Large intestine (tissue), 3 donors: ENCODE measurements around the gene SPINT2. TPM values are rescaled to one million over a fixed set of nuclear protein-coding genes. Genes with fewer than 3 reads are reported as not detected.

Experiments
- DNase-seq, 2 donors: peaks; one replicate each; pipeline versions ENCODE4 v3.0.0 to v3.0.0-alpha.2; 2013
- H3K27ac ChIP-seq: one replicate; pipeline ENCODE4 v1.5.1; 2013; ENCODE audit warnings: low read length
- H3K27me3 ChIP-seq: 2 replicates; pipeline ENCODE4 v1.6.1; 2013; ENCODE audit warnings: low read length; ENCODE audit not compliant: control insufficient read depth, insufficient read depth
- H3K36me3 ChIP-seq: 2 replicates; pipeline ENCODE4 v1.6.1; 2013; ENCODE audit warnings: low read length; ENCODE audit not compliant: control insufficient read depth, insufficient read depth
- H3K4me1 ChIP-seq: one replicate; pipeline ENCODE4 v1.6.1; 2013; ENCODE audit warnings: low read length; ENCODE audit not compliant: control insufficient read depth, insufficient read depth
- H3K4me3 ChIP-seq: one replicate; pipeline ENCODE4 v1.5.1; 2013; ENCODE audit warnings: low read length
- H3K9me3 ChIP-seq: one replicate; pipeline ENCODE4 v1.6.1; 2013; ENCODE audit warnings: mild to moderate bottlenecking, low read depth, low read length, moderate library complexity; ENCODE audit not compliant: control insufficient read depth
- WGBS: methylation state at CpG from one replicate; pipeline ENCODE4 v1.1.5; 2013; ENCODE audit warnings: low lambda C conversion rate; ENCODE audit not compliant: insufficient coverage; 5-methylcytosine and 5-hydroxymethylcytosine counted together
- polyA plus RNA-seq: library from polyadenylated mRNA; unstranded; fragments of 120-200 nt; gene quantifications from one replicate; pipeline ENCODE4 v1.2.1, GENCODE V29; 2013

Gene SPINT2
- polyA plus RNA-seq, 1 donor: 390 TPM

DNA sequence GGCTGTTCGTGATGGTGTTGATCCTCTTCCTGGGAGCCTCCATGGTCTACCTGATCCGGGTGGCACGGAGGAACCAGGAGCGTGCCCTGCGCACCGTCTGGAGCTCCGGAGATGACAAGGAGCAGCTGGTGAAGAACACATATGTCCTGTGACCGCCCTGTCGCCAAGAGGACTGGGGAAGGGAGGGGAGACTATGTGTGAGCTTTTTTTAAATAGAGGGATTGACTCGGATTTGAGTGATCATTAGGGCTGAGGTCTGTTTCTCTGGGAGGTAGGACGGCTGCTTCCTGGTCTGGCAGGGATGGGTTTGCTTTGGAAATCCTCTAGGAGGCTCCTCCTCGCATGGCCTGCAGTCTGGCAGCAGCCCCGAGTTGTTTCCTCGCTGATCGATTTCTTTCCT, 27.5 kb downstream of the SPINT2 start:
- no peak overlapping the region for H3K27ac ChIP-seq
- H3K9me3 ChIP-seq: no peaks in the 10 kb centered on the region
- no peaks in the 10 kb centered on the region for H3K27me3 ChIP-seq
- peaks cover 66% of the 10 kb centered on the region for H3K36me3 ChIP-seq
- no peak for DNase-seq
- no peak overlapping the region for H3K4me3 ChIP-seq
- 60% methylated on average over 1 of the region's 15 CpGs for WGBS
- no peaks in the 10 kb centered on the region for H3K4me1 ChIP-seq

DNA sequence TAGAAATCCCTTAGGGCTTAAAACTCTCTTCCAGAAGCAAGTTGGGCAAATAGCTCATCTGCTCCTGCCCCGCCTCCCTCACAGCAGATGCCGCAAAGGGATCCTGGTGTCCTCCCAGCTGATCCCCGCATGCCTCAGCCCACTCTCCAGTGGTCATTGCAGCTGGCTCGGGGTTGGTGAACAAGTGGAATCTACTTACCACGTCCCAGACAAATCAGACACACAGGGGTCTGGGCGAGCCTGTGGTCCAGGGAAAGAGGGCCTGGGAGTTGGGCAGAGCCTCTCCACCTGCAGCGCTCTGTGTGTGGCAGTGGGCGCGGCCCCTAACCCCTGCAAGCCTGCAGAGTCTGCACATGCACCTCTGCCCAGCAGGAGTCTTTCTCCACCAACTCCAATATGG, 28.9 kb downstream of the SPINT2 start:
- Histone ChIP-seq H3K36me3 (peaks cover 57% of the 10 kb centered on the region), H3K27ac (no peak overlapping the region), H3K4me3 (no peak overlapping the region), H3K9me3 (no peaks in the 10 kb centered on the region), H3K27me3 (no peaks in the 10 kb centered on the region), H3K4me1 (no peaks in the 10 kb centered on the region)
- DNase-seq: no peak
- no CpG with 5 or more reads among the region's 9 CpGs for WGBS

DNA sequence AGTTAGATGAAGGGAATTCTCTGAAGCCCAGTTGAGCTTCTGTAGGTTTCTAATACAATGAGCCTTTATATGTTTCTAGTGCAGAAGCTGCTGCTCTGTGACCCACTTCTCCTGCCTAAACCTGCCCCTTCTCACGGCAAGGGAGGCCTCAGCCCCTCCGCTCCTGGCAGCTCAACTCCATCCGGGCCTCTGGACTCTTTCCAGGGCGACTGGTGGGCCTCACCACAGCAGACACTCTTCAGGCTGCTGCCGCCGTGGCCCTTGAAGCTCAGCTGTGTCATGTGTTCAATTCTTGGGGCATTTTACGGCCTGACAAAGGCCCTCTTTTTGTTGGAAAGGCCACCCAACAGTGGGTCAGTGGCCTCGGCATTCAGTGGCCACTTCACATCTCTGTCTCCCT, 29.7 kb downstream of the SPINT2 start:
- DNase-seq: no peak
- no peaks in the 10 kb centered on the region for H3K9me3 ChIP-seq
- no CpG with 5 or more reads among the region's 8 CpGs for WGBS
- no peaks in the 10 kb centered on the region for H3K4me1 ChIP-seq
- no peak overlapping the region for H3K27ac ChIP-seq
- peaks cover 49% of the 10 kb centered on the region for H3K36me3 ChIP-seq
- no peak overlapping the region for H3K4me3 ChIP-seq
- H3K27me3 ChIP-seq: no peaks in the 10 kb centered on the region

DNA sequence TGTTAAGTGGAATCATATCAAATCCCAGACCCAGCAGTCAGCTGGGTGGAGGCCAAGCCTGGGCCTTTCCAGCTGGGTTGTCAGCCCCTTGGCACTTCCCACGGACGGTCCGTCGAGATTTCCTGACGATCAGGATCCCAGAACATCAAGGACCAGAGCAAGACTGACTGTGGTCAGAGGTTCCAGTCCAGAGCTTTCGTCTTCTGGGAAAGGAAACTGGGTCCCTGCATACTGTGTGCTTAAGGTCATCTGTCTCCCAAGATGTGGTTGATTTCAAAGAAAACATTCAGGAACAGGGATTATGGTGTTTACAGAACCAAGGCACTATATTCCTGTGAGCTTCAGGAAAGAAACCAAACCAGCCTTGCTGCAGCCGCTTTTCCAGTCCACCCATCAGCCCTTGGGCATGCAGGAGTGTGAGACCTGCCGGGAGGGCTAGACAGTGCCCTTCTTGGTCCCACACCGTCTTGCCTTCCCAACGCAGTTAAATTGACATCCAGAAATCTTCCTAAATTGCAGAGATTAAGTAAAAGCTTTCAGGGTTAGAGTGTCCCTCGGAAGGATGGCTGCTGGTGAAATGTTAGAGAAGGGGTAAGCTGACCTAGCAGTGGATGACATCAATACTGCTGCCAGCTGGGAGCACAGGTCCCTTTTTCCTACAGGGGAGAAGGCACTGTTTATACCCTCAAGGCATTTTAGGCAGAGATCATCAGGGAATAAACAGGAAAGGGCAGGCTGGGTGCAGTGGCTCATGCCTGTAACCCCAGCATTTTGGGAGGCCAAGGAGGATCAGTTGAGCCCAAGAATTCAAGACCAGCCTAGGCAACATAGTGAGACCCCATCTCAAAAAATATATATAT, 34.7 kb downstream of the SPINT2 start:
- H3K4me1 ChIP-seq: peaks cover 20% of the 10 kb centered on the region
- H3K36me3 ChIP-seq: peaks cover 6% of the 10 kb centered on the region
- no CpG with 5 or more reads among the region's 11 CpGs for WGBS
- no peak overlapping the region for H3K27ac ChIP-seq
- no peak for DNase-seq
- no peaks in the 10 kb centered on the region for H3K9me3 ChIP-seq
- no peaks in the 10 kb centered on the region for H3K27me3 ChIP-seq
- H3K4me3 ChIP-seq: no peak overlapping the region

DNA sequence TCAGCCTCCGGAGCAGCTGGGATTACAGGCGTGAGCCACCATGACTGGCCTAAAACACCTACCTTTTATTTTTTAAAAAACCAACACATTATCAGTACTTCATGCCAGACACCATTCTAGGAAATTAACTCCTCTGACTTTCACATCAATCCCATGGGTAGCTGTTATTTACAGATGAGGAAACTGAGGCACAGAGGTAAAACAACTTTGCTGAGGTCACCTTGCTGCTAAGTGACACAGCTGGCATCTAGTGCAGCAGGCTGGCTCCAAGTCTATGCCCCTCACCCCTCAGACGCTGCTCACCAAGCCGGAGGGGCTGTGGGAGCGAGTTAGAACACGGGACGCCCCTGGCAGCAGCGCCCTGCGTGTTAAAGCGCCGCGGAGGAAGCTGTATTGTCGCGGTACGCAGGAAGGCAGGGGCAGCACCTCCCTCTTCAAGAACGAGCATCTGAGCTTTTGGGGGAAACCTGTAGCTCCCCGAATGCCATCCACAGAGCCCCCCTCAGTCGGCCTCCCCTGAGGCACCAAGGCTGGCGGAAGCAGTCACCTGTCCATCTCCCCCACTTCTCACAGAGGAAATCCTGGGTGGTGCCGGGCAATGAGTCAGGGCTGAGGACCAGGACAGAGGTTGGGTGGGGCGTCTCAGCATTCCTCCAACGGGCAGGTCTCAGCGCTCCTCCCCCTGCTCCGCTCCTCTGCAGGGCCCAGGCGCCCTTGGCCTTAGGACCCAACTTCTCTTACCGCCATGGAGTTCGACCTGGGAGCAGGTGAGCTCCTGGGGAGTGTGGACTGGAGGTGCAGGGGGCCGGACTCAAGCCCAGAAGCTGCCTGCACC, 39.4 kb downstream of the SPINT2 start, which contains the start of gene C19orf33:
TSS of gene C19orf33 (plus strand) at position 735 of the 835 bp plus-strand sequence. CDS start at position 746, 11 bp downstream.
- Histone ChIP-seq H3K9me3 (no peaks in the 10 kb centered on the region), H3K4me1 (peaks cover 31% of the 10 kb centered on the region), H3K27me3 (no peaks in the 10 kb centered on the region), H3K27ac (peak within 1 kb of the TSS; percentile 99), H3K36me3 (peaks cover 21% of the 10 kb centered on the region), H3K4me3 (peak within 1 kb of the TSS; percentile 62)
- no CpG with 5 or more reads among the region's 28 CpGs for WGBS
- peak; percentile 97 to 98 for DNase-seq

DNA sequence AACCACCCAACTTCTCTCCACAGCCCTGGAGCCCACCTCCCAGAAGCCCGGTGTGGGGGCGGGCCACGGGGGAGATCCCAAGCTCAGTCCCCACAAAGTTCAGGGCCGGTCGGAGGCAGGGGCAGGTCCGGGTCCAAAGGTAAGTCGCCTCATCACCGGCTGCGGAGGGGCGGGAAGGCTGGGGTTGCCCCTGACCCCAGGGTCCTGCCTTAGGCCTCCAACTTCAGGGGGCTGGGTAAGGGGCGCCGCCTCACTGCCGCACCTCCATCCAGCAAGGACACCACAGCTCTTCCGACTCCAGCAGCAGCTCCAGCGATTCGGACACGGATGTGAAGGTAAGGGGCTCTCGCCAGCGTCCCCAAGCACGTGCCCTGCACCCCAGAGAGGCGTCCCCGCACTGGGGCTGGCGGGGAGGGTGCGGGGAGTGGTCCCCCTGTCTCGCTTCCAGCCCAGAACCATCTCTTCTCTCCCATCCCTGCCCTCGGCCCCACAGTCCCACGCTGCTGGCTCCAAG, 40.0 kb downstream of the SPINT2 start:
- no CpG with 5 or more reads among the region's 27 CpGs for WGBS
- Histone ChIP-seq H3K4me3 (peak overlapping the region; percentile 62), H3K36me3 (peaks cover 24% of the 10 kb centered on the region), H3K27ac (peak overlapping the region; percentile 99), H3K27me3 (no peaks in the 10 kb centered on the region), H3K4me1 (peaks cover 31% of the 10 kb centered on the region), H3K9me3 (no peaks in the 10 kb centered on the region)
- no peak for DNase-seq

DNA sequence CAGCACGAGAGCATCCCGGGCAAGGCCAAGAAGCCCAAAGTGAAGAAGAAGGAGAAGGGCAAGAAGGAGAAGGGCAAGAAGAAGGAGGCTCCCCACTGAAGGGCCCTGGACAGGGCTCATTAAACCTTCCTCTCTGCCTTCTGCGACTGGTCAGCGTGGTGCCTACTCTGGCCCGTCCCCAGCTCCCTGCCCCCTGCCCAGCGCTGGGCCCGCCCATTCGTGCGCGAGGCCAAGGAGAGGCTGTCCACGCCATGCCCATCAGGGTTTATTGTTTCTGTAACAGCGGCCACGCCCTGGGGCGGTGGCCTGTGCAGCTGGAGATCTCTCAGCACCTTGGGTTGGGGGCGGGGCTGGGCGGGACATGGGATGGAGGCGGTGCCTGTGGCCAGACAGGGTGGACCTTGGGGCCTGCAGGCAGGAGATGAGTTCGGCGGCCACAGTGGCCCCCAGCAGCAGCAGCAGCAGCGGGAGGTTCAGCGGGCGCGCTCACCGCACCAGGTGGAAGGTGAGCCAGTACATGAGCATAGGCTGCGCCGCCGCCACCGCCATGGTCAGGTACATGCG, 40.6 kb downstream of the SPINT2 start:
- peaks cover 26% of the 10 kb centered on the region for H3K36me3 ChIP-seq
- H3K27ac ChIP-seq: peak overlapping the region; percentile 99
- peaks cover 31% of the 10 kb centered on the region for H3K4me1 ChIP-seq
- WGBS: no CpG with 5 or more reads among the region's 29 CpGs
- no peaks in the 10 kb centered on the region for H3K27me3 ChIP-seq
- H3K9me3 ChIP-seq: no peaks in the 10 kb centered on the region
- peak; percentile 97 to 98 for DNase-seq
- peak overlapping the region; percentile 62 for H3K4me3 ChIP-seq

DNA sequence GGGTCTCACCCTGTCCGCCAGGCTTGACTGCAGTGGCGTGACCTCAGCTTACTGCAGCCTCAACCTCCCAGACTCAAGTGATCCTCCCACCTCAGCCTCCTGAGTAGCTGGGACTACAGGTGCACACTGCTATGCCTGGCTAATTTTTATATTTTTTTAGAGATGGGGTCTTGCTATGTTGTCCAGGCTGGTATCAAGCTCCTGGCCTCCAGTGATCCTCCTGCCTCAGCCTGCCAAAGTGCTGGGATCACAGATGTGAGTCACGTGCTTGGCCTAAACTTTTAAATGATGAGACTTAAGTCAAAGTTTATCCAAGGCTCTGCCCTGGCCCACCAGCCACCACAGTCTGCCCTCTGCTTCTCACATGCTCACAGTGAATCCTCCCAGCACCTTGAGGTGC, 41.9 kb downstream of the SPINT2 start:
- Histone ChIP-seq H3K4me3 (no peak overlapping the region), H3K4me1 (peaks cover 22% of the 10 kb centered on the region), H3K27ac (no peak overlapping the region), H3K36me3 (peaks cover 27% of the 10 kb centered on the region), H3K9me3 (no peaks in the 10 kb centered on the region), H3K27me3 (no peaks in the 10 kb centered on the region)
- WGBS: no CpG with 5 or more reads among the region's 3 CpGs
- no peak for DNase-seq

DNA sequence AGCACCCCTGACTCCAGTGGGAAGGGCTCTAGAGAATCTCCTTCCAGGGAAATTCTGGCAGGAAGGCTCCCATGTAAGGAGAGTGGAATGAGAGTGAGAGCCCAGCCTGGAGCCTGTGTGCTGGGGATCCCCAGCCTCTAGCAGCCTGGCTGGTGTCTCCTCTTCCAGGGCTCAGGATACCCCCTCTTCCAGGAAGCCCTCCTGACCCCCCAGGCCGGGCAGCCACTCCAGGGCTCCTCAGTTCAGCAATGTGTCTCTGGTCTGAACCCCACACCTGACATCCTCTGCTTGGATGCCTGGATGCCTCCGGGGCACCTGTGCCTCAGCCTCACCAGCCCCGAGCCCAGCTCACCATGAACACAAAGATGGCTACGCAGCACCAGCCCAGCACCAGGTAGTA, 42.7 kb downstream of the SPINT2 start:
- H3K9me3 ChIP-seq: no peaks in the 10 kb centered on the region
- no CpG with 5 or more reads among the region's 4 CpGs for WGBS
- peaks cover 22% of the 10 kb centered on the region for H3K4me1 ChIP-seq
- H3K4me3 ChIP-seq: no peak overlapping the region
- H3K27me3 ChIP-seq: no peaks in the 10 kb centered on the region
- H3K36me3 ChIP-seq: peaks cover 27% of the 10 kb centered on the region
- no peak for DNase-seq
- no peak overlapping the region for H3K27ac ChIP-seq

DNA sequence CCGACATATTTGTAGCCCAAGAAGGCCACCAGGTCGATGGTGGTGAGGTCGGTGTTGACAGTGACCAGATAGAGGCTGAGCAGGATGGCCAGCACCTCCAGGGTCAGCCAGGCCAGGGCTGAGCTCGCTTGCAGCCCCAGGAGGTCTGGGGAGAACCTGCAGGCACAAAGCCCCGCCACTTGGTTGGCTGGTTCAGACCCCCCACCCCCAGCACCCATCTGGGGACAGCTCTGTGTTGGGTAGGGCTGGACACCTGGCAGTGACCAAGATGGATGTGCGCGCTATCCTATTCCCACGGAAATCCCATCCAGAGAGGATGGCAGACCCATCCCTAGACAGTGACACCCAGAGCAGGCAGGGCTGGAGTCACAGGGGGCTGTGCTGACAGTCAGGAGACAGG, 43.2 kb downstream of the SPINT2 start:
- Histone ChIP-seq H3K36me3 (peaks cover 27% of the 10 kb centered on the region), H3K27me3 (no peaks in the 10 kb centered on the region)
- WGBS: no CpG with 5 or more reads among the region's 8 CpGs

More for the DNA sequence above, 43.2 kb downstream of the SPINT2 start:
- Histone ChIP-seq H3K27ac (no peak overlapping the region), H3K4me1 (peaks cover 20% of the 10 kb centered on the region), H3K4me3 (no peak overlapping the region), H3K9me3 (no peaks in the 10 kb centered on the region)
- no peak for DNase-seq
